ENCODE results near the gene VHLL. TPM values are rescaled to one million over a fixed set of nuclear protein-coding genes. Genes with fewer than 3 reads are reported as not detected.

The VHLL gene
- total and polyA plus RNA-seq, 8 donors = 0.19 TPM; not detected in 7

- TF ChIP-seq CTCF (IDR thresholded peaks at IDR 0.05) = no peak
- no peaks in the 10 kb centered on the region for H3K4me1 ChIP-seq
- no peaks in the 10 kb centered on the region for H3K27me3 ChIP-seq
- H3K36me3 ChIP-seq = peaks cover 13 to 71% (median 45%) of the 10 kb centered on the region in 3 donors
- no peak overlapping the region for H3K27ac ChIP-seq
- intact Hi-C loops (cut with DNase I) = no loop called here
- 90 to 93% methylated on average over 2 of the region's 2 CpGs for WGBS, 2 donors
- DNase-seq = no peak
- H3K4me3 ChIP-seq = no peak overlapping the region
- no peak for FAIRE-seq
- H3K9me3 ChIP-seq = no peaks in the 10 kb centered on the region
- no peak for ATAC-seq
Observed at GRCh38 chr1:156260896-156261295, 38.2 kb downstream of the VHLL start.

GRCh38 chr1:156259805-156260204 is 39.3 kb downstream of the VHLL start:
- no peak for TF ChIP-seq CTCF (IDR thresholded peaks at IDR 0.05)
- H3K4me3 ChIP-seq = no peak overlapping the region
- 87% methylated on average over 3 of the region's 3 CpGs for WGBS, 2 donors
- H3K9me3 ChIP-seq = no peaks in the 10 kb centered on the region
- no peak for DNase-seq
- peaks cover 20 to 62% (median 45%) of the 10 kb centered on the region in 3 donors for H3K36me3 ChIP-seq
- ATAC-seq = no peak
- FAIRE-seq = no peak
- intact Hi-C loops (cut with DNase I) = no loop called here
- no peaks in the 10 kb centered on the region for H3K4me1 ChIP-seq
- H3K27me3 ChIP-seq = no peaks in the 10 kb centered on the region
- H3K27ac ChIP-seq = no peak overlapping the region

- no peak overlapping the region for H3K4me3 ChIP-seq
- no peaks in the 10 kb centered on the region for H3K9me3 ChIP-seq
- WGBS, 2 donors = 95 to 97% methylated on average over 8 of the region's 8 CpGs
- ATAC-seq = no peak
- FAIRE-seq = no peak
- no peak overlapping the region for H3K27ac ChIP-seq
- H3K36me3 ChIP-seq = peaks cover 20 to 56% (median 46%) of the 10 kb centered on the region in 3 donors
- DNase-seq = no peak
- TF ChIP-seq CTCF (IDR thresholded peaks at IDR 0.05) = no peak
- H3K27me3 ChIP-seq = no peaks in the 10 kb centered on the region
- H3K4me1 ChIP-seq = no peaks in the 10 kb centered on the region
- intact Hi-C loops (cut with DNase I) = no loop called here
Observed at GRCh38 chr1:156258859-156259258, 40.2 kb downstream of the VHLL start.

- no peak for FAIRE-seq
- no peaks in the 10 kb centered on the region for H3K27me3 ChIP-seq
- intact Hi-C loops (cut with DNase I) = no loop called here
Observed at GRCh38 chr1:156257711-156258110, 41.4 kb downstream of the VHLL start.

More at GRCh38 chr1:156257711-156258110, 41.4 kb downstream of the VHLL start:
- Histone ChIP-seq H3K9me3 (no peaks in the 10 kb centered on the region), H3K4me1 (no peaks in the 10 kb centered on the region), H3K27ac (no peak overlapping the region), H3K36me3 (peaks cover 20 to 56% (median 42%) of the 10 kb centered on the region in 3 donors), H3K4me3 (no peak overlapping the region)
- DNase-seq (no peak), ATAC-seq (no peak)
- no peak for TF ChIP-seq CTCF (IDR thresholded peaks at IDR 0.05)
- 77 to 95% methylated on average over 2 of the region's 2 CpGs for WGBS, 2 donors

All from pancreas (tissue), 10 donors.